OCI-LY7 (cell line): ENCODE measurements around the gene TBX6.

Experiments used
- CTCF ChIP-seq: fragments of 200-600 bp; sonication (generic); conservative IDR thresholded peaks from 2 replicates; pipeline ENCODE4 v1.5.1; 2014; ENCODE audit warnings: mild to moderate bottlenecking, antibody characterized with exemption, low read length, moderate library complexity, mixed read lengths
- EZH2phosphoT487 ChIP-seq: fragments of 200-600 bp; sonication (generic); IDR thresholded peaks from 2 replicates; pipeline ENCODE4 v1.6.1; 2018; ENCODE audit warnings: low read depth, borderline replicate concordance, mild to moderate bottlenecking, mixed run types, antibody characterized with exemption, low read length, moderate library complexity, mixed read lengths

- TF ChIP-seq CTCF = no peak
- no peak for TF ChIP-seq EZH2phosphoT487
Measured at GRCh38 chr16:30116291-30117207, 24.8 kb upstream of the TBX6 start.
